GM18909 (cell line): ENCODE data around the gene STK25.
"Not testable (repeated sequence)": the region's sequence is repeated elsewhere in the genome, so short reads cannot be mapped to it uniquely, and the experiment has no call there.

Source experiments
- ATAC-seq: cut with Tn5 transposase; IDR thresholded peaks from one replicate; pipeline ENCODE4 v1.9.1; 2021; ENCODE audit warnings: mild to moderate bottlenecking; ENCODE audit not compliant: unreplicated experiment, poor library complexity

Gene STK25

DNA sequence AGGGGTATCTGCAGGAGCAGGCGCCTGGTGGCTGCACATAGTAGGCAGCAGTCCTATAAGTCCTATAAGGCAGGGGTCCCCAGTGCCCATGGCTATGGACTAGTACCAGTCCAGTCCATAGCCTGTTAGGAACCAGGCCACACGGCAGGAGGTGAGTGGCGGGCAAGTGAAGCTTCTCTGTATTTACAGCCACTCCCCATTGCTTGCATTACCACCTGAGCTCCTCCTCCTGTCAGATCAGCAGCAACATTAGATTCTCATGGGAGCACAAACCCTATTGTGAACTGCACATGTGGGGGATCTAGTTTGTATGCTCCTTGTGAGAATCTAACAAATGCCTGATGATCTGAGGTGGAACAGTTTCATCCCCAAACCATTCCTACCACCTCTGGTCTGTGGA lies 33.1 kb downstream of the STK25 start:
- no peak for ATAC-seq

DNA sequence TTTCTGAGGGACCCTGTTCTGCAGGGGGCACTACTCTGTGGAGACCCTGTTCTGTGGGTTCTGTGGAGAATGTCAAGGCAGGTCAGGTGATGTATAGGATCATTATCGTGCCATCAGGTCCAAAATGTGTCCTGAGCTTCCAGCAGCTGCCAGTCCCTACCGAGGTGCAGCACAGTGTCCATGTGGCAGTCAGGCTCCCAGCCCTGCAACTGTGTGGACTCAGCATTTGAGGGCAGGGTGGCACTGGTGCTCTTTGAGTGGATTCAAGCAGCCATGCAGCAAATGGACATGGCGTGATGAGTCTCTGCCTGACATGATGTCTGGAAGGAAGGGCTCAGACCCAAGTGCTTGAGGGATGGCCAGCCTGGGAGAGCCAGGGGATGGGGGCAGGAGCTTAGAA lies 35.0 kb downstream of the STK25 start:
- no peak for ATAC-seq

DNA sequence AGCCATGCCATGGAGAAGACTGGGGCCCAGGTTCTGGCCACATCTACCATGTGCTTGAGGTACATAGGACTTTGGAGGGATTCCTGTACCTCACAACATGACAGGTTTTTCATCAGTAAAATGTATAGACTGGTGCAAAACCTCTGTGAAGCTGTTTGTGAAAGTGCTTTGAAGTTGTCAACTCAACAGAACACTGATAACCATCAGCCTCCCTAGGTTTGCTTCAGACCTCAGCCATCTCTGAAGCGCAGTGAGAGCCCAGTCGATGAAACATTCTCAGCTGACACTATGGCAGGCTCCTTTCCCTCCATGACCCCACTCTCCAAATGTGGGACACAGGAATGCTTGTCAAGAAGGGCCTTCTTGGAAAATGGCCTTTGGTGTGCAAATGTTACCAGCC lies 38.6 kb downstream of the STK25 start:
- no peak for ATAC-seq

DNA sequence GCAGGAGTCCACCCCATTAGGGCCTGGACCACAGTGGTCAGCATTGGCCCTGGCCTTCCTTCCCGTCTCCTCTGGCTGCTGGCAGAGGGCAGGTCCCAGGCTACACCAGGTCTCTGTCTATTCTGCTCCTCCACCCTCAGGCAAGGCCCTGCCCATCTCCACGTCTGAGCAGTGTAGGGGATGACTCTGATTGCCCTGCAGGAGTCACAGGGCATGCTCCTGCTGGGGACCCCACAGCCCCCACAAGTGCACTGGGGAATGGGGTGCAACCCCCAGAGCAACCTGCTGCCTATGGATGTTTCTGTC lies 40.0 kb downstream of the STK25 start:
- no peak for ATAC-seq

DNA sequence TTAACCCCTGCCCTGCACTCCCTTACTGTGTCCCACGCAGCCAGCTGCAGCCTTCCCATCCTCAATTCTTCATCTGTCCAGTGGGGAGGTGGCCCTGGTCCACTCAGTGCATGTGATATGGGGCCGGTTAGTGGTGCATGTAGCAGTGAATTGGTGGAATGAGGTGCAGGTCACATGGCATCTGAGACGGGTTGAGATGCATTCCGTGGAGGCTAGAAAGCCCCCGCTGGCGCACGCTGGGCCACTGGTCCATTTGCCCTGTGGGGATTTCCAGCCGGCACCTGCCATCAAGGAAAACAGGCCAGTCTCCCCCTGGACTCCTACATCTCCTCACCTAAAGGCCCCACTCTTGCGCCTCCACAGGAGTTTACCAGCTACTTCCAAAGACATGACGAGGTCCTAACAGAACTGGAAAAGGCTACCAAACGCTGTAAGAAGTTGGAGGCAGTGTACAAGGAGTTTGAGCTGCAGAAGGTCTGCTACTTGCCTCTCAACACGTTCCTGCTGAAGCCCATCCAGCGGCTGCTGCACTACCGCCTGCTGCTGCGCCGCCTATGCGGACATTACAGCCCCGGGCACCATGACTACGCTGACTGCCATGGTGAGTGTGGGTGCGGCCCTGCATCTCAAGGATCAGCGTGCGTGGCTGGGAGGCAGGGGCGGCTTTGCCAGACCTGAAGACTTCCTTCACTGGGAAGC lies 40.5 kb downstream of the STK25 start:
- no peak for ATAC-seq

DNA sequence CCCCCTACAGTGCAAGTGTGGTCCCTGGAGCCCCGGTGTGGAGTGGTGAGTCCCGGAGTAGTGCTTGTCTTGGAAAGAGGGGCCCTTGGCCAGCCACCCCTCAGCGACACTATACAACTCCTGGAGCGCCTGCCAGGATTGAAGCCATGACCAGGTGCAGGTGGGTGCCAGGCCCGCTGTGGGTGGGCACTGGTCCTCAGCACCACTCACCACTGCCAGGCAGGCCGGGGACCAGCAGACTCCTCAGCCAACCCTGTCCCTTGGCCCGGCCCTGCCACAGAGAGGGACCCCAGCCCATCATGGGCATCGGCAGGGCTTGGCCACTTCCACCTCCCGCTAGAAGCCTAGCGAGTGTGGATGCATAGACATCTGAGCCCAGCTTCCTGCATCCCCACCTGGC lies 42.2 kb downstream of the STK25 start:
- ATAC-seq: no peak

DNA sequence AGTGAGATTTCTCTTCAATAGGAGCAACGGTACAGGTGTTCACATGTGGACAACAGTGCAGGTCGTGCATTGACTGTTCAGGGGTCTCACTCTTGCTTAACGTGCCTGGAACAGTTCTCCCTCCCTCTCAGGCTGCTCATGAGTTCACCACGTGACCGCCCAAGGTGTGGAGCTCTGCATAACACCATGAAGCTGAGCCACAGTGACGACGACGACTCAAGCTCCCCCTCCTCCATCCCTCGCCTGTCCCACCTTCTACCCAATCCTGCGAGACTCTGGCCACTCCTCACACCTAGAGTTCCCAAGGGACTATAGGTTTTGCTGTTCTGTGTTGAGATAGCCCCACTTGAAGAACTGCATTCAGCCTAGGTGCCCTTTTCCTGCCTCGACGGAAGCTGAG lies 42.8 kb downstream of the STK25 start:
- no peak for ATAC-seq

DNA sequence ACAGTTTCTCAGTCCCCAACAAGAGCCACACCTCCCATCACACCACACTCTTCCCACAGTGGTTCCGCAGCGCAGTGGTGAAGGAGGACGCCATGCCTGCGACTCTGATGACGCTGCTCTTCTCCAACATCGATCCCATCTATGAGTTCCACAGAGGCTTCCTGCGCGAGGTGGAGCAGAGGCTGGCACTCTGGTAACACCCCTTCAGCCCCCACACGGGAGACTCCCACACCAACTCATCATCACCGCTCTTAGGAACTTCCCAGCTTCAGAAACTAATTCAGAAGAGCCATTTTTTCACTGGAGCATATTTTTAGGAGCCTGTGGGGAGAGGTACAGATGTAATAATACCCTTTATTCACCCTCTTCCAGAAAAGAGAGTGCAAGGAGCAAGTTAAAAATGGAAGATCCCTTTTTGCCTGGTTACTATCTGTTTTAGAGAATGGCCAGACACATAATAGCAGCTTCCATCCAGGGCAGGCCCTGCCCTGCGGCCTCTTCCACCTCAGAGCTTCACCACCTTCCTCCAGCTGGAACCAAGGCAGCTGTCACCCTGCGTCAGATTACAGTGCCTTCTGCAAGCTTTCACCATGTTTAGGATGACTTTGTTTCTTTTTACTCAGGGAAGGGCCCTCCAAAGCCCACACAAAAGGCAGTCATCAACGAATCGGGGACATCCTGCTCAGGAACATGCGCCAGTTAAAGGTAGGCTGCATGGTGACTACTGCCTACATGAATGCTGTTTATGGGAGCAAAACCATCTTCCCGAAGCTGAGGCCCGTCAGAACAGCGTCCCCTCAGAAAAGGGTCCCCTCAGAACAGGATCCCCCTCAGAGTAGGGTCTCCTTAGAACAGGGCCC lies 44.9 kb downstream of the STK25 start:
- no peak for ATAC-seq

DNA sequence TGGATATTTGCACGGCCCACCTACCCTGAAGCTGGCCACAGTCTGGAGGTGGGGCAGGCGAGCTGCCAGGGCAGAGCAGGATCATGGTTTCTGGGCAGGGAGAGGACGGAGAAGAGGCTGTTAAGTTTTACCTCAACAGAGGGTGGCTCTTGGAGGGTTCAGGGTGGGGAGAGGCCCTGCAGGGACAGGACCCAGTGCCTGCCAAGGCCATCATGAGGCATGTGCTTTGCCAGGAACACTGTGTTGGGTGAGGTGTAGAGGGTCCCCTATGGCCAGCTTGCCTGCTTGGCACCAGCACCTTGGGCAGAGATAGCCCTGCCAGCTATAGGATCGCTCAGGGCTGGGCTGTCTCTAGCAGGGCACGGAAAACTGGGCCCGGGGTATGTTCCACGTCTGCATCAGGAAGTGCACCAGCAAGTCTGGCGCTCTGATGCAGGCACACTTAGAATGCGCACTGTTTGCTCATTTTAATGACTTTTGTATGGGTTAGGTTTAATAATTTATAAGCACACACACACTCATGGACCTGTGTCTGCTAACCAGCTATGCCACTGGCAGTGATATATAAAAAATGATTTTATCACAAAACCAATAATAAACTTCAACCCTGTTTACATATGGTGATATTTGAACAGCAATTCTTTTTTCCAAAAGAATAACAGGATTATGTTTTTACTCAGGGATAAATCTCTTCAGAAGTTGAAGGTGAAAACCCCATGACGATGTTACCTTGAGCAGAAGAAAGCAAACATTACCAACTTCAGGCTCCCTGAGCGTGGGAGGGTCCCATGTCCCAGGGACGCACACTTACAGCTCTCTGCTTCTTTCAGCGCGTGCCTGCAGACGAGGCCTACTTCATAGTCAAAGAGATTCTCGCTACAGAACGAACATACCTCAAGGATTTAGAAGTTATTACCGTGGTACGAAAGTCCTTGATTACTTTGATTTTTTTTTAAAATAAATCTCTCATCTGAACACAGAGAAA lies 46.4 kb downstream of the STK25 start:
- no peak for ATAC-seq

DNA sequence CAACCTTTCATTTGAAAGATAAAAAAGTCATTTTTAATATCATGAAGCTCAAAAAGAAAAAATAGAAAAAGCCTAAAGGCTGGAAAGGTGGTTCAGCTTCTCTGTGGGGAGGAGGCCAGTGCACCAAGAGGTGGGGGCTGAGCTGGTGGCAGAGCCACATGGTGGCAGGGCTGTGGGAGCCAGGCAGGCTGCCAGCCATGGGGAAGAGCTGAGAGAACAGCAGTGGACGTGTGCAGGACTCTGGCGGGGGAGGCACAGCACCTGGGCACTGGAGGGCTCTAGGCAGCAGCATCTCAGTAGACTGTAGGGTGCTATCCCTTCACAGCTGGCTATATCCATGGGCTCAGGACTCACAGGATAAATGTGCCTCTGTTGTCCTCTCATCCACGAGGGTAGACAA lies 47.8 kb downstream of the STK25 start:
- no peak for ATAC-seq

DNA sequence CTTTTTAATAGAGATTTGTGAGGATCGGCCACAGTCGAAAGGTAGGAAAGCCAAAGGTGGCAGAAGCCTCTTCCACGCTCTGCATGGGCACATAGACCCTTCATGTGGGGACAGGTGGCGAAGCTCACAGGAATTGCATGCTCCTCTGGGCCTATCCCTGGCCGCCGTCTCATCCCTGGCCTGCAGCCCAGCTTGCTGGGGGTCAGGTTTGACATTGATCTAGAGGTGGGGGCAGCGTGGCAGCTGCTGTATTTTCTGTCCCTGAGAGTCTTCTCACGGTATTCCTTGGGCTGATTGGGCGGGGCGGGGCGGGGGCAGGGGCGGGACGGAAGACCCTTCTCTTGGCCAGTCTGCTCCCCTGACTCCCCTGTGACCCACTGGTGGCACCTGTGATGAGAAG lies 48.9 kb downstream of the STK25 start:
- no peak for ATAC-seq

DNA sequence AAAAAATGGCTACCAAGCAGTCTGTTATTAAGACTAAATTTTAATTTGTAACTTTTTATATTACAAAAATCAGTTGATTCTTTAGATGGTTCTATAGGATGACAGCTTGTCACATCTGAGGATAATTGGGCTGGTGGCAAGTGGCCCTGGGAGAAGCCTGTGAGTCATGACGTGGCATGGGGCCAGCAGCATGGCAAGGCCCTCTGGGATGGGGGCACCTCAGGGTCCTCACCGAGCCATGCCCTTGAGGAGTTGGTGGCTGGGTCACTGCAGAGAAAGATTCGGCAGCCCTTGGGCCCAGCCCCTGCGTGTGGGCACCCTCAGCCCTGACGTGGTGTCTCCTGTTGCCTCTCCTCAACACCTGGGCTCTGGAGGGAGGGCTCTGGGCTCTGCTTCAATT lies 49.7 kb downstream of the STK25 start:
- ATAC-seq: no peak

DNA sequence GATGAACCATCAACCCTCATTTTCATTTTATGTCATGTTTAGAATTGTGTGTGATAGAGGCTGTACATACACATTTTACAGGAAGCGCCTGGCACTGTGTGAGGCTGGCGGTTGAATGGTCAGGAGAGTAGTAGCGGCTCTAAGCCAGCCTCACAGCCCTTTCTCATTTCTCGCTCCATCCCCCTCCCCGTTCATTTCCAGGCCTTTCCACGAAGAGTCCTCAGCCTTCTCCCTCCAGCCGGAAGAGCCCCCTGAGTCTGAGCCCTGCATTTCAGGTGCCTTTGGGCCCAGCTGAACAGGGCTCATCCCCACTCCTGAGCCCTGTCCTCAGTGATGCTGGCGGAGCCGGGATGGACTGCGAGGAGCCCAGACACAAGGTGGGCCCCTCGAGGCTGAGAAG lies 51.8 kb downstream of the STK25 start:
- ATAC-seq: no peak

DNA sequence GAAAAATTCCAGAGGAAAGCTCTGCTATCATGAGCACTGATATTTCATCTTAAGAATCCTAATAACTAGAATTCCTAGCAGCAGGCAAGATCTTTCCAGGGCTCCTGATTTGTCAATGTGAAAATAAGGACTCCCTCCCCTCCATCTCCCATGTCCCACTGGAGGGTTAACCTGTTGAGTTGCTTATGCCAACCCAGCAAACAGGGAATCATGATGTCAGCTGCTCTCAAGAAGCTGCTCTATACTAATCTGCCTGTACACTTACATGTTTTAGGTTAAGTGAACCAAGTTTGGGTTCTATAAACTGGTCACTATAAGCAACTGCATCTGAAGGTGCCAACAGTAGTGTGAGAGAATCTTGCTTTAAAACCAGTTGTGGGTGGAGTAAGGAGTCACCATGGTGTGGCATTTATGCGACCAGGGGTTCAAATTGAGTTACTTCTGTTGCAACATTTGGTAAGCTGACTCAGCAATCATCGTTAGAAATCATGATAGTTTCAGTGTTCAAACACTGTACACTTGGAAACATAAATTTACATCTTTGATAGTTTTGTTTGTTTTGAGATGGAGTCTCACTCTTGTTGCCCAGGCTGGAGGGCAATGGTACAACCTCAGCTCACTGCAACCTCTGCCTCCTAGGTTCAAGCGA lies 53.4 kb downstream of the STK25 start:
- no peak for ATAC-seq

DNA sequence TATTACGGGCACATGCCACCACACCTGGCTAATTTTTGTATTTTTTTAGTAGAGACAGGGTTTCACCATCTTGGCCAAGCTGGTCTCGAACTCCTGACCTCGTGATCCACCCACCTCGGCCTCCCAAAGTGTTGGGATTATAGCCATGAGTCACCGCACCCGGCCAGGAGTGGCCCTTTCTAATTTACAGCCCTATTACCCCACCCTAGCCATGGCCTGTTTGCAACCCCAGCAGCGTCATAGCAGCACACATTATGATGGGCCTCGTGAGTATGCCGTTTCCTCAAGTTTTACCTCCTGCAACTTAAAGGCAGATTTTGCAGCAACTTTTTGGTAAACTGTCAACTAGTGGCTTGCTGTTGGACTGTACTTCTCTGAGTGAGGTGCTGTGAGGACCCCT lies 54.5 kb downstream of the STK25 start:
- ATAC-seq: not testable (repeated sequence)

DNA sequence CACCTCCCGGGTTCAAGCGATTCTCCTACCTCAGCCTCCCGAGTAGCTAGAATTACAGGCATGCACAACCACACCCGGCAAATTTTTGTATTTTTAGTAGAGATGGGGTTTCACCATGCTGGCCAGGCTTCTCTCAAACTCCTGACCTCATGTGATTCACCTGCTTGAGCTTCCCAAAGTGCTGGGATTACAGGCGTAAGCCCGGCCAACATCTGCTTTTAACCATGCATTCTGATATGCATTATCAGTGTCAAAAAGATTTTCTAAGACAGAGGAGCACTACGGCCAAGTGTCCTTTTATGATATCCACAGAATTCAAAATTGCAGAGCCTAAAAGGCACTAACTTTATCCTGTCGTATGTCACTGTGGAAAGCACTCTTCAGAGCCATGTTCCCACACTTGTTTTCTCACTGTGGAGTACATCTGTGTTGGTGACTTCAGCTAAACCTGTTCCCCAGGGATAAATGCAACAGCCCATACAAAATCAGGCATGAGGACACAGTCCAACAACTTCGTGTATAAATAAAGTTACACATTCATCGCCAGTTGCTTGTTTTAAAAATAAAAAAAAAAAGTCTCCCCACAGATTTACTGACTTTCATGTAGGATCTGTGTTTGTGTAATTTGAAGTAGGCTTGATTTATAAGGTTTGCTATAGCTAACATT lies 56.4 kb downstream of the STK25 start:
- no peak for ATAC-seq

DNA sequence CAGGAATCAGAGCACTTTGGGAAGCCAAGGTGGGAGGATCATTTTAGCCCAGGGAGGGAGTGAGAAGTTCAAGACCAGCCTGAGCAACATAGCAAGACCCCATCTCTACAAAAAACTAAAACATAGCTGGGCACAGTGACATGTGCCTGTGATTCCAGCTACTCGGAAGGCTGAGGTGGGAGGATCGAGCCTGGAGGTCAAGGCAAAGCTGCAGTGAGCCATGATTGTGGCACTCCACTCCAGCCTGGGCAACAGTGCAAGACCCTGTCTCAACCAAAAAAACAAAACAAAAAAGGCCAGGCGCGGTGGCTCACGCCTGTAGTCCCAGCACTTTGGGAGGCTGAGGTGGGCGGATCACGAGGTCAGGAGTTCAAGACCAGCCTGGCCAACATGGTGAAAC lies 58.3 kb downstream of the STK25 start:
- not testable (repeated sequence) for ATAC-seq

DNA sequence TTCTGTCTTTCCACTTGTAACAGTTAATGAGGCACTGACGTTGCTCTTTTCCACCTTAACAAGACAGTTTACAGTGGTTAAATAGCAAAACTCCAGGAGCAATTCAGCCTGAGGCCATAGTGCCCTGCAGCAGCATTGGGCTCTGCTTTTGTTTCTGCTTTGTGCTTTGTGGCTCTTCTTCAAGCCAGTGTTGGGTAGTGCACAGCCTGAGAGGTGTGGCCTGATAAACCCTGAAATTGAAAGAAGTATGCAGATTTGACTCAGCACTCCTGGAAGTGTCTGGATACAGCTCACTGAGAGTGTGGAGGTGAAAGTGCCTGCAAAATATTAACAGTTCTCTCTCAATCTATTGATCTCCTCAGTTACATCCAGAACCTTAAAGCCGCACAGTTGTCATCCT lies 63.0 kb downstream of the STK25 start:
- no peak for ATAC-seq

DNA sequence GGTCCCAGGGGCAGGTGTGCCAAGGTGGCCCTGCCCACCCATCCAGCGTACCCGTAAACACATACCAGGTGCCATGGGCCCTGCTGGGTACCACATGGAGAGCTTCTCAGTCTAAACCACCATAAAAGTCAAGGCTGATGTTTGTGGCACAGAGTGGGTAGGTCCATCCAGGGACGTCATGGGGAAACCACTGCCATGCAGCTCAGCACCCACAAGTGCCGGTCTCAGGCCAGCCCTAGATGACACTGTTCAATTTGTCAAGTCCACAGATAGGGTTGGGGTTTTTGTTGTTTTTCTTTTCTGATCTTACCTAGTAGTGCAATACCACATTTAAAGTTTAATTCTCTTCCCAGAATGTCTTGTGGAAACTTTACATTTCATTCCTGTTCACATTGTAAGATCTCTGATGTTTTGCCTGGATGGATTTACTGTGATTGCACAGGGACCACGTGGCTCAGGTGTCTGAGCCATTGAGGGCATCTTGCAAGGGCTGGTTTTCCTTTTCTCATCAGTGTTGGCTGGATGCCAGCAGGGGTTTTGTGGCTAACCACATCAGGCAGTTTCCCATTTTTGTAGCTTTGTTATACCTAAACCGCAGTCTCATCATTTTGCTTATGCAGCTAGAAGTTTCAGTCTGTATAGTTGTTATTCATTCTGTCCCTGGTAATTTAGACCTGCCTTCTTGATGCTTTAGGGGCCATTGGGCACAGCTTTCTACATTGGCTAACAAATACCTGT lies 64.7 kb downstream of the STK25 start:
- ATAC-seq: peak; percentile 55
